Measurements from ENCODE around the gene PDE11A. TPM values are rescaled to one million over a fixed set of nuclear protein-coding genes. Genes with fewer than 3 reads are reported as not detected.

Gene PDE11A
- total RNA-seq, 2 donors from 2014 or later: 1.1 to 1.4 TPM

GRCh38 chr2:178025551-178026185 is 46.9 kb downstream of the PDE11A start:
- intact Hi-C loops (cut with DNase I): no loop called here
- no peak for DNase-seq (ENCODE audit: low spot score)

DNA sequence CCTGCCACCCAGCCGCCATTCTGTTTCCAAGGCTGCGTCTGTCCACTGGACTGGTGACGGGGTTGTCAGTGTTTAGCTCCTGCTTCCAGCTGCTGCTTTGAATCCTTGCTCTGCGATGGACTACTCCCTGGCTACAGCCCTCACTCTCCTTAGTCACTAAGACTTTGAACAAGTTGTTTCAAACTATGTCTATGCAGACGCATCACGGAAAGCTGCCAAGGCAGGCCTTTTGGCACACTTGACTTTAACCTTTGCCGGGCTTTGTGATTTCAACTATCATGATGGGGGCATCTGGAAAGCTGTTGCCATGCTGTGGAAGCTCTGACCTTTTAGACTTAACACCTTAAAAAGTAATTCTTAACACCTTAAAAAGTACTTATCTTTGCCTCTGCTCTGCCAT is 54.4 kb downstream of the PDE11A start:
- DNase-seq (ENCODE audit: low spot score): no peak
- intact Hi-C loops (cut with DNase I): no loop called here

GRCh38 chr2:178016612-178017011 is 56.0 kb downstream of the PDE11A start:
- no peak for DNase-seq (ENCODE audit: low spot score)
- intact Hi-C loops (cut with DNase I): no loop called here

GRCh38 chr2:178012639-178013038 is 59.9 kb downstream of the PDE11A start:
- no peak for DNase-seq (ENCODE audit: low spot score)
- intact Hi-C loops (cut with DNase I): no loop called here

- DNase-seq (ENCODE audit: low spot score): no peak
- intact Hi-C loops (cut with DNase I): no loop called here
These were observed 62.8 kb downstream of the PDE11A start for GRCh38 chr2:178009813-178010212.

DNA sequence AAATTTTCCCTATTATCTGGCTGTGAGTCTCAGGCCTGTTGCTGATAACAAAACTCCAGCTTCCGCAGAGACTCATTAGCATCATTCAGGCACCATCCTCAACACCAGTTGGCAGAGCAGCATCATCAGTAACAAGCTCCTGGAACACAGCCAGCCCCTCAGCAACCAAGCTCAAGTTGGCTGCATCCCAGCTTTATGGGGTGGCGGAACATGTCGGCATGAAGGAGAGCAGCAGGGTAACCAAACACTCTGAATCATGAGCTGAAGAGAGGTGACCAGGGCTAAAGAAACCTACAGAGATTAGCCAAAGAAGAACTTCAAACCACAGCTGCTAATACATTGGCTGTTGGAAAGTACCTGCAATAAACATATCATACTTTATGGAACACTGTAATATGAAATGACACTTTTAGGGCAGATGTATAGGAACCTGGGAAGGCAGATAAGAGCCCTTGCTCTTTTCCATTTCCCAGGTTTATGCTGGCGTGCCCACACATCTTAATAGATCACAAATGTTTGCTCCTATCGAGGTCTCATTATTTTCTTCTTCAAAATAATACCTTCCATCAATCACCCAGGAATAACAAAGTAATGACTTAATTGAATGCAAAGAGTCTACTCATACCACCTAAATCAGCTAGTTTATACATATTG is 63.8 kb downstream of the PDE11A start:
- no peak for DNase-seq (ENCODE audit: low spot score)
- intact Hi-C loops (cut with DNase I): no loop called here

GRCh38 chr2:178006710-178007109 is 65.9 kb downstream of the PDE11A start:
- DNase-seq (ENCODE audit: low spot score): no peak
- intact Hi-C loops (cut with DNase I): no loop called here

- no peak for DNase-seq (ENCODE audit: low spot score)
- intact Hi-C loops (cut with DNase I): no loop called here
These were observed 66.8 kb downstream of the PDE11A start for GRCh38 chr2:178005756-178006155.

GRCh38 chr2:178002038-178002437 is 70.5 kb downstream of the PDE11A start:
- intact Hi-C loops (cut with DNase I): no loop called here

DNA sequence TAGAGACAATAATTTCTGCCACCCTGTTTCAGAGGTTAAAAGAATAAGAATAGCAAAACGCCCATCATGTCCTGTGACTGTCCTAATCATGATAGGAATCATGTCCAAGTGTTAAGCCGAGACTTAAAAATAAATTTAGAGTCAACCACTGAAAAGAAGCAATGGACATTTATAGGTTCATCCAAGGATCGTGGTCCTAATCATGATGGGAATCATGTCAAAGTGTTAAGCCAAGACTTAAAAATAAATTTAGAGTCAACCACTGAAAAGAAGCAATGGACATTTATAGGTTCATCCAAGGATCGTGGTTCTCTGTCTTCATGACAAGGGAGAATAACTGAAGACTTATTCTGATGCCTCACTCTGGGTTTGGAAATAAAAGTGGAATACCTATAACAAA is 73.6 kb downstream of the PDE11A start:
- intact Hi-C loops (cut with DNase I): no loop called here
- no peak for DNase-seq (ENCODE audit: low spot score)

More at GRCh38 chr2:178002038-178002437, 70.5 kb downstream of the PDE11A start:
- DNase-seq (ENCODE audit: low spot score): no peak

DNA sequence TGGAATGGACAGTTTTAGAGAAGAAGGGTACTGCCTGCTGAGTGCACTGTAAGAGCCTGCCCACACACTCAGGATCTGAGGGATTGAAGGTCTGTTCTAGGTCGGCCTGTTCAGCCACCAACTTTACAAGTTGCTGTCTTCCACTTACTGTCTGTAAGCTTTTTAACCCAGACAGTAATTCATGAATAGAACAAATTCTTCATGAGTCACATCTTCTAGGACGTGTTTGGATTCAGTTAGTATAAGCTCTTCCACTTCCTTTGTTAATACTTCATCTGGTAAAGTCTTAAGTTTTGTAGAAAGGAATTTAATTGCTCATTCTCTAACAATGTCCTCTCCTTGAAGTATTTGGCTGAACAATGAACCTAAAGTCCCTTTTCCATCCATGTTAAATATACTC is 74.6 kb downstream of the PDE11A start:
- no peak for DNase-seq (ENCODE audit: low spot score)
- intact Hi-C loops (cut with DNase I): no loop called here

GRCh38 chr2:177992992-177993391 is 79.6 kb downstream of the PDE11A start:
- intact Hi-C loops (cut with DNase I): no loop called here

GRCh38 chr2:177989029-177989885 is 83.3 kb downstream of the PDE11A start:
- no peak for DNase-seq (ENCODE audit: low spot score)
- intact Hi-C loops (cut with DNase I): no loop called here

More at GRCh38 chr2:177992992-177993391, 79.6 kb downstream of the PDE11A start:
- DNase-seq (ENCODE audit: low spot score): no peak

GRCh38 chr2:177984749-177985148 is 87.8 kb downstream of the PDE11A start:
- DNase-seq (ENCODE audit: low spot score): no peak
- intact Hi-C loops (cut with DNase I): no loop called here

DNA sequence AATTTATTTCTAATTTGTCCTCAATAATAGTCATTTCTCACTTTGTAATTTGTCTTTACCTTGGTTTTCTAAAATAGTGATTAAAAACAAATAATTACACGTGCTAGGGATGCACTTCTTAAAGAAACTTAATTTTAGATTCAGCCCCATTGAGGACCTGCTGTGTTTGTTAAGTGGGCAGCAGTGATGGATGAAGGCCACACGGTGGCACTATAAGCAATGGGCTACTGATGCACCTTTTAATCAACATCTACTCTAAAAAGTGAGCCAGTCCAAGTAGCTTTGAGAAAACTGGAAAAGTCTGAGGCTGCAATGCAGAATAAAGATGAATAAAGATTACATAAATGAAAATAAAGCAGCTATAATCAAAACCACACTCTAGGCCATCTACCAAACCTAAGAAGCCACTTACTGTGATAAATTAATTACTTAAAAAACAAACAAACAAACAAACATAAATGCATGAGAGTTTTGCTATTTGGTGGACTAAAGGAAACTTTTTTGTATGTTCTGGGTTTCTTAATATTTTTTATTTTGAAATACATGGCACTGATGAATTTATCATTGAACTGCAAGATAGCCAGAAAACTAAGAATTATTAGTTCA is 89.3 kb downstream of the PDE11A start:
- intact Hi-C loops (cut with DNase I): no loop called here
- no peak for DNase-seq (ENCODE audit: low spot score)

DNA sequence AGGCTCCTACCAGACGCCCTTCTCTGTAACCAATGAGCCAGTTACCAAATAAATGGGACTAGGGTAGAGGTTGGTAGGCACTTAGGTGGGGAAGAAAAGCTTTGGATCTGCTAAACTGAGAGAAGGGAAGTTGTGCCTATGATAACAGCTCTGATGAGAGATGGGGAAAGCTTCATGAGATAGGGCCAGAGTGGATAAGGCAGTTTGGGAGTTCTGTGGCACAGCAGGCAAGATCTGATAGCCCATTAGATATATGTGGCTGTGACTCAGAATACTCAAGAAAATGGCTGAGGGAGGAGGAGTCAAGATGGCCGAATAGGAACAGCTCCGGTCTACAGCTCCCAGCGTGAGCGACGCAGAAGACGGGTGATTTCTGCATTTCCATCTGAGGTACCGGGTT is 99.8 kb downstream of the PDE11A start:
- intact Hi-C loops (cut with DNase I): no loop called here
- no peak for DNase-seq (ENCODE audit: low spot score)

- no peak for DNase-seq (ENCODE audit: low spot score)
- intact Hi-C loops (cut with DNase I): no loop called here
These were observed 100.5 kb downstream of the PDE11A start for GRCh38 chr2:177972123-177972522.

DNA sequence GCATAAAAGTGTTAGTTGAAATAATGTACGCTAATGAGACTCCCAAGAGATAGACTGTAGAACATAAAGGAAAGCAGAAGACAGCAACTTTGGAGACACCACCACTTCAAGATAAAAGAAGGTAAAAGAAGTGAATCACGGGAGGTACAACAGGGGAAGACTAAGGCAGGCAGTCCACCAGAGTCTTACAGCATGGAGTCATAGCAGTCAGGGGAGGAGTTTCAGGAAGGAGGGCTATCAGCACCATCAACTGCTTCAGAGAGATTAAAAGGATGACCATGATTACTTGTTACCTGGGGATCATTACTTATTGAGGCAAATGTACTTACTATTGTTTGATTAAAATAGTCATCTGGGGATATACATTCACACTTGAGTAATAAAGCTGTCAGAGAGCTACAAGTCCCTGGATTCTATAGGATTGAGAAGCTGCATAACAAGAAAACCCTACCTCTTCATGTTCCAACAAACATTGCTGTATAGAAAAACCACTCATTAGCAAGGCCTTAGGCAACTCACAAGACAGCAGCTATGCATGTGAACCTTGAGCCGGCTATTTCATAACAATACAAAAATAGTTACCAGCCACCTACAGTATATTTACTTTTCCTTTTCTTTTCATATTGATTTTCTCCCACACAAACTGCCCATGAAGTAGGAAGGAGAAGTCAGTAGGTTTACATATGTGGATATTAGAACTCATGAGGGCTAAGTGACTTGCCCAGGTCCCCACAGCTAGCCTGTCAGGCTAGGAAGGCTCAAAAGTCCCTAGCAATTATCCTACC is 101.7 kb downstream of the PDE11A start:
- intact Hi-C loops (cut with DNase I): no loop called here
- no peak for DNase-seq (ENCODE audit: low spot score)

- no peak for DNase-seq (ENCODE audit: low spot score)
- intact Hi-C loops (cut with DNase I): no loop called here
These were observed 107.7 kb downstream of the PDE11A start for GRCh38 chr2:177964892-177965291.
